Measurements from ENCODE around the gene KCNJ14.
A peak's percentile ranks its signal among the peaks of the same experiment; 100 is the strongest.

KCNJ14 gene

GRCh38 chr19:48443731-48444128 lies 11.6 kb upstream of the KCNJ14 start:
- Histone ChIP-seq H3K4me2 (ENCODE audit: insufficient read depth, low read length) (no peak overlapping the region), H4K20me1 (ENCODE audit: insufficient read depth, low read length) (no peaks in the 10 kb centered on the region), H3K9me3 (ENCODE audit: insufficient read depth, low read length, severe bottlenecking) (no peaks in the 10 kb centered on the region), H3K79me2 (ENCODE audit: insufficient read depth, low read length) (peaks cover 35% of the 10 kb centered on the region), H3K4me3 (ENCODE audit: low read depth in 1 of 2, low read length in 2 of 2) (no peak overlapping the region), H3K36me3 (ENCODE audit: insufficient read depth, low read length) (peaks cover 26% of the 10 kb centered on the region), H3K4me1 (ENCODE audit: insufficient read depth, low read length) (peaks cover 31% of the 10 kb centered on the region), H3K27ac (ENCODE audit: low read length) (no peak overlapping the region), H2AFZ (ENCODE audit: low read depth, low read length) (no peak overlapping the region), H3K27me3 (ENCODE audit: insufficient read depth, low read length, poor library complexity) (no peaks in the 10 kb centered on the region), H3K9ac (ENCODE audit: low read depth, low read length) (no peak overlapping the region)
- DNase-seq (no peak), ATAC-seq (ENCODE audit: insufficient read depth, low read depth) (no peak)
- TF ChIP-seq EZH2 (IDR thresholded peaks at IDR 0.05; ENCODE audit: borderline replicate concordance, low read depth, low read length, severe bottlenecking), result no peak
- TF ChIP-seq, protein P1, sequence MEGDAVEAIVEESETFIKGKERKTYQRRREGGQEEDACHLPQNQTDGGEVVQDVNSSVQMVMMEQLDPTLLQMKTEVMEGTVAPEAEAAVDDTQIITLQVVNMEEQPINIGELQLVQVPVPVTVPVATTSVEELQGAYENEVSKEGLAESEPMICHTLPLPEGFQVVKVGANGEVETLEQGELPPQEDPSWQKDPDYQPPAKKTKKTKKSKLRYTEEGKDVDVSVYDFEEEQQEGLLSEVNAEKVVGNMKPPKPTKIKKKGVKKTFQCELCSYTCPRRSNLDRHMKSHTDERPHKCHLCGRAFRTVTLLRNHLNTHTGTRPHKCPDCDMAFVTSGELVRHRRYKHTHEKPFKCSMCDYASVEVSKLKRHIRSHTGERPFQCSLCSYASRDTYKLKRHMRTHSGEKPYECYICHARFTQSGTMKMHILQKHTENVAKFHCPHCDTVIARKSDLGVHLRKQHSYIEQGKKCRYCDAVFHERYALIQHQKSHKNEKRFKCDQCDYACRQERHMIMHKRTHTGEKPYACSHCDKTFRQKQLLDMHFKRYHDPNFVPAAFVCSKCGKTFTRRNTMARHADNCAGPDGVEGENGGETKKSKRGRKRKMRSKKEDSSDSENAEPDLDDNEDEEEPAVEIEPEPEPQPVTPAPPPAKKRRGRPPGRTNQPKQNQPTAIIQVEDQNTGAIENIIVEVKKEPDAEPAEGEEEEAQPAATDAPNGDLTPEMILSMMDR (IDR thresholded peaks at IDR 0.05; ENCODE audit: borderline replicate concordance, extremely low read depth, low read length, poor library complexity, severe bottlenecking), result no peak

- Histone ChIP-seq H4K20me1 (ENCODE audit: insufficient read depth, low read length) (no peaks in the 10 kb centered on the region), H3K4me3 (ENCODE audit: low read depth in 1 of 2, low read length in 2 of 2) (peak overlapping the region; percentile 91 to 95; a peak in 3 of 4 replicates), H3K36me3 (ENCODE audit: insufficient read depth, low read length) (peaks cover 32% of the 10 kb centered on the region), H3K9ac (ENCODE audit: low read depth, low read length) (peak overlapping the region; percentile 85), H3K27me3 (ENCODE audit: insufficient read depth, low read length, poor library complexity) (no peaks in the 10 kb centered on the region), H2AFZ (ENCODE audit: low read depth, low read length) (peak overlapping the region; percentile 86), H3K4me1 (ENCODE audit: insufficient read depth, low read length) (peaks cover 31% of the 10 kb centered on the region), H3K79me2 (ENCODE audit: insufficient read depth, low read length) (peaks cover 38% of the 10 kb centered on the region), H3K4me2 (ENCODE audit: insufficient read depth, low read length) (peak overlapping the region; percentile 93), H3K27ac (ENCODE audit: low read length) (peak overlapping the region; percentile 81), H3K9me3 (ENCODE audit: insufficient read depth, low read length, severe bottlenecking) (no peaks in the 10 kb centered on the region)
- ATAC-seq (ENCODE audit: insufficient read depth, low read depth) (no peak), DNase-seq (no peak)
- TF ChIP-seq EZH2 (IDR thresholded peaks at IDR 0.05; ENCODE audit: borderline replicate concordance, low read depth, low read length, severe bottlenecking), result no peak
- TF ChIP-seq, protein P1 (IDR thresholded peaks at IDR 0.05; ENCODE audit: borderline replicate concordance, extremely low read depth, low read length, poor library complexity, severe bottlenecking), result no peak
These were observed 11.0 kb upstream of the KCNJ14 start for GRCh38 chr19:48444129-48444935.

DNA sequence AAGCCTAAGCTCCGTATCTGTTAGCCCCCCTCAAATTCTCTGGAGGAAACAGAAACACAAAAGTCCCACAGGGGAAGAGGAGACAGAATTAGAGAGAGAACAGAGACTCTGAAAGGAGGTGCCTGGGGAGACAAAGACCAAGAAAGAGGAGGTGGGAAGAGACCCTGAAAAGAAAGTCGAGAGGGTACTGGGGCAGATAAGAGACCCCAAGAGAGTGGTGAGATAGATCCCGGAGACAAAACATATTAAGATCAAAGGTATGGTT lies 10.5 kb upstream of the KCNJ14 start:
- TF ChIP-seq EZH2 (IDR thresholded peaks at IDR 0.05; ENCODE audit: borderline replicate concordance, low read depth, low read length, severe bottlenecking), result no peak
- TF ChIP-seq, protein P1 (IDR thresholded peaks at IDR 0.05; ENCODE audit: borderline replicate concordance, extremely low read depth, low read length, poor library complexity, severe bottlenecking), result no peak
- Histone ChIP-seq H3K4me3 (ENCODE audit: low read depth in 1 of 2, low read length in 2 of 2) (peak overlapping the region; percentile 91 to 95; a peak in 3 of 4 replicates), H4K20me1 (ENCODE audit: insufficient read depth, low read length) (no peaks in the 10 kb centered on the region), H3K79me2 (ENCODE audit: insufficient read depth, low read length) (peaks cover 42% of the 10 kb centered on the region), H3K9ac (ENCODE audit: low read depth, low read length) (peak overlapping the region; percentile 85), H3K27ac (ENCODE audit: low read length) (peak overlapping the region; percentile 81), H3K27me3 (ENCODE audit: insufficient read depth, low read length, poor library complexity) (no peaks in the 10 kb centered on the region), H3K36me3 (ENCODE audit: insufficient read depth, low read length) (peaks cover 37% of the 10 kb centered on the region), H3K9me3 (ENCODE audit: insufficient read depth, low read length, severe bottlenecking) (no peaks in the 10 kb centered on the region), H3K4me2 (ENCODE audit: insufficient read depth, low read length) (peak overlapping the region; percentile 93), H3K4me1 (ENCODE audit: insufficient read depth, low read length) (peaks cover 31% of the 10 kb centered on the region), H2AFZ (ENCODE audit: low read depth, low read length) (peak overlapping the region; percentile 86)
- no peak for ATAC-seq (ENCODE audit: insufficient read depth, low read depth)
- DNase-seq, result no peak
